ENCODE data around the gene RAB3D.

DNA sequence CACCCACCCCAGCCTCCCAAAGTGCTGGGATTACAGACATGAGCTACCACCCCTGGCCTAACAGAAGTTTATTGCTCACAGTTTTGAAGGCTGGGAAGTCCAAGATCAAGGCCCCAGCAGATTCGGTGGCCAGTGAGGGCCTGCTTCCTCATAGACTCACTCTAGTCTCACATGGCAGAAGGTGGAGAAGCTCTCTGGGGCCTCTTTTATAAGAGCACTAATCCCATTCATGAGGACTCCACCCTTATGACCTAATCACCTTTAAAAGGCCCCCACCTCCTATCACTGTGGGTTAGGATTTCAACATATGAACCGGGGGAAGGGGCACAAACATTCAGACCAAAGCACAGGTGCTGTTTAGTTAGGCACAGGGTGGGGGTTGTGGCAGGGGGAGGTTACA is 28.1 kb upstream of the RAB3D start:
- TF ChIP-seq CTCF (conservative IDR thresholded peaks at IDR 0.05 in 1 of 2, IDR thresholded peaks at IDR 0.05 in 1 of 2; ENCODE audit: low read depth in 1 of 2, low read length in 2 of 2) = no peak
- TF ChIP-seq EZH2 (IDR thresholded peaks at IDR 0.05; ENCODE audit: low read length, missing control alignments) = no peak
